Measurements from ENCODE around the gene SLC2A9.

GRCh38 chr4:9970399-9971011 is 50.8 kb downstream of the SLC2A9 start:
- TF ChIP-seq CEBPB (IDR thresholded peaks at IDR 0.05) = no peak
- TF ChIP-seq, protein P1, sequence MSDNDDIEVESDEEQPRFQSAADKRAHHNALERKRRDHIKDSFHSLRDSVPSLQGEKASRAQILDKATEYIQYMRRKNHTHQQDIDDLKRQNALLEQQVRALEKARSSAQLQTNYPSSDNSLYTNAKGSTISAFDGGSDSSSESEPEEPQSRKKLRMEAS (IDR thresholded peaks at IDR 0.05) = no peak
- TF ChIP-seq EP300 (IDR thresholded peaks at IDR 0.05; ENCODE audit: borderline replicate concordance) = no peak
- no peak for TF ChIP-seq YY1 (IDR thresholded peaks at IDR 0.05; ENCODE audit: low read depth)
- TF ChIP-seq REST (IDR thresholded peaks at IDR 0.05; ENCODE audit: low read depth) = no peak
- no peak for TF ChIP-seq FOXM1 (IDR thresholded peaks at IDR 0.05; ENCODE audit: borderline replicate concordance, low read depth)
- TF ChIP-seq RAD21 (IDR thresholded peaks at IDR 0.05; ENCODE audit: low read depth) = no peak
- no peak for TF ChIP-seq NFIC (IDR thresholded peaks at IDR 0.05)
- TF ChIP-seq EGR1 (IDR thresholded peaks at IDR 0.05) = no peak
- no peak for TF ChIP-seq ZBTB7A (IDR thresholded peaks at IDR 0.05; ENCODE audit: low read depth)
- TF ChIP-seq TAF1 (IDR thresholded peaks at IDR 0.05; ENCODE audit: low read depth) = no peak
- TF ChIP-seq TEAD4 (IDR thresholded peaks at IDR 0.05) = no peak
- no peak for TF ChIP-seq CREB1 (IDR thresholded peaks at IDR 0.05; ENCODE audit: low read depth)
- TF ChIP-seq TCF12 (IDR thresholded peaks at IDR 0.05; ENCODE audit: low read depth) = no peak
